Erythroblast (primary cell): ENCODE data around the gene STK24.

Source experiments
- GATA1 ChIP-seq: IDR thresholded peaks from 2 replicates; pipeline ENCODE4 v1.6.1; 2011; ENCODE audit warnings: low read depth, mild to moderate bottlenecking, control low read depth, low read length, moderate library complexity
- POLR2A ChIP-seq: IDR thresholded peaks from 2 replicates; pipeline ENCODE4 v1.6.1; 2011; ENCODE audit warnings: mild to moderate bottlenecking, low read length

DNA sequence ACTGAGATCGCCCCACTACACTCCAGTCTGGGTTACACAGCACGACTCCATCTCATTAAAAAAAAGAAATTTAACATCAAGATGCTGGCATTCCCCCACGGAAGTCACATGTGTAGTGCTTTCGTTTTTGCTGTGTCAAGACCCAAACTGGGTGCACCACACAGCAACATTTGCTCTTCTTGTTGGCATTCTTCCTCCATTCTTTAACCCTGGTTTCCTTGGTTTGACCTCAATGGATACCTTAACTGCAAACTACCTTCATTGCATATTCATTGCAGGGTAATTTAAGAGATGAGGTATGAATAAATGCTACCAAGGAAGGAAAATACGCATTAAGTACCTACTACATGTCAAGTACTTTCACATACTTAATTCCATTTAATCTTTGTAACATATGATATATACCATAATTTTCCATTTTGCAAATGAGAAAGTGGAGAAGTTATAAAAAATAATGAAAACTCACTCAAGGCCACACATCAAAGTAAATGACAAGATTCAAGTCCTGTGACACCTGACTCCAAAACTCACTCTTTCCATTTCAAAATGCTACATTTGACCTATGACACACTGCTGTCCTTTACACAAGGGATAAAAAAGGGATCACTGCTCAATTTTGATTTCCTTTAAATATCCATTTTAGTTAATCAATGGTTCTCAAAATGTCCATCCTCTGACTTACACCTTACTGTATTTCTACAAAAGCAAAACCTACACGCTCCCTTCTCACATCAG lies 59.2 kb downstream of the STK24 start:
- no peak for TF ChIP-seq POLR2A
- TF ChIP-seq GATA1, result no peak
